Measurements from ENCODE around the gene RRAGD. TPM values are rescaled to one million over a fixed set of nuclear protein-coding genes. Genes with fewer than 3 reads are reported as not detected.
A peak's percentile ranks its signal among the peaks of the same experiment; 100 is the strongest.

RRAGD gene
- total and polyA plus RNA-seq, 2 experiments from 2014 or later = not detected

DNA sequence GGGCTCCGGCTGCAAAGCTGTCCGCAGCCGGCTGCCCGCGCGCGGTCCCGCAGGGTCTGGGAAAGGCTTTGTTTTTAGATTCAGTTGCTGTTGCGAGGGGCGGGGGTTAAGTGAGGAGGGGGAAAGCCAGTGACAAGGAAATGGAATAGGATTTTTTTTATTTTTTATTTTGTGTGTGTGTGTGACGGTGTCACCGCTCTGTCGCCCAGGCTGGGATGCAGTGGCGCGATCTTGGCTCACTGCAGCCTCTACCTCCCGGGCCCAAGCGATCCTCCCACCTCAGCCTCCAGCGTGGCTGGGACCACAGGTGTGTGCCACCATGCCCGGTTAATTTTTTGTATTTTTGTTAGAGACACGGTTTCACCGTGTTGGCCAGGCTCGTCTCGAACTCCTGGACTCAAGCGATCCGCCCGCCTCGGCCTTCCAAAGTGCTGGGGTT lies 58.9 kb downstream of the RRAGD start:
- in situ Hi-C loops (cut with MboI) = loop anchor here (25.0 kb wide), 1 partner anchor 366 kb away; no protein-coding TSS in a partner anchor
- H4K20me1 ChIP-seq (ENCODE audit: insufficient read depth) = 0 out of 2 replicates have a peak, but pooled peaks cover 12% of the 10 kb centered on the region
- H3K9ac ChIP-seq = peak overlapping the region; percentile 99
- no peaks in the 10 kb centered on the region for H3K9me2 ChIP-seq (ENCODE audit: insufficient read depth)
- TF ChIP-seq EZH2 (IDR thresholded peaks at IDR 0.05; ENCODE audit: insufficient read depth, poor library complexity, severe bottlenecking) (no peak), EZH2phosphoT487 (IDR thresholded peaks at IDR 0.05; ENCODE audit: insufficient read depth, low read depth) (no peak)
- peak overlapping the region; percentile 80 for H3K4me2 ChIP-seq (ENCODE audit: unreplicated experiment)
- H3K27me3 ChIP-seq (replicated peaks; ENCODE audit: insufficient read depth) = no peaks in the 10 kb centered on the region
- WGBS, 2 experiments (ENCODE audit: low coverage in 1 of 2, low lambda C conversion rate in 2 of 2, missing lambda C conversion rate in 2 of 2) = 25 to 28% methylated on average over 23 to 27 of the region's 27 CpGs
- no peak for DNase-seq
- peaks cover 21% of the 10 kb centered on the region for H3K4me1 ChIP-seq (ENCODE audit: insufficient read depth)
- H2AFZ ChIP-seq = peak overlapping the region; percentile 74
- peaks cover 23% of the 10 kb centered on the region for H3F3A ChIP-seq (ENCODE audit: insufficient read depth)
- H3K79me2 ChIP-seq (ENCODE audit: insufficient read depth) = peaks cover 43% of the 10 kb centered on the region
- H3K27ac ChIP-seq = peak overlapping the region; percentile 96
- no peaks in the 10 kb centered on the region for H3K36me3 ChIP-seq (ENCODE audit: low read depth)
- no peaks in the 10 kb centered on the region for H3K9me3 ChIP-seq (ENCODE audit: low read depth)
- H3K4me3 ChIP-seq = peak overlapping the region; percentile 96

DNA sequence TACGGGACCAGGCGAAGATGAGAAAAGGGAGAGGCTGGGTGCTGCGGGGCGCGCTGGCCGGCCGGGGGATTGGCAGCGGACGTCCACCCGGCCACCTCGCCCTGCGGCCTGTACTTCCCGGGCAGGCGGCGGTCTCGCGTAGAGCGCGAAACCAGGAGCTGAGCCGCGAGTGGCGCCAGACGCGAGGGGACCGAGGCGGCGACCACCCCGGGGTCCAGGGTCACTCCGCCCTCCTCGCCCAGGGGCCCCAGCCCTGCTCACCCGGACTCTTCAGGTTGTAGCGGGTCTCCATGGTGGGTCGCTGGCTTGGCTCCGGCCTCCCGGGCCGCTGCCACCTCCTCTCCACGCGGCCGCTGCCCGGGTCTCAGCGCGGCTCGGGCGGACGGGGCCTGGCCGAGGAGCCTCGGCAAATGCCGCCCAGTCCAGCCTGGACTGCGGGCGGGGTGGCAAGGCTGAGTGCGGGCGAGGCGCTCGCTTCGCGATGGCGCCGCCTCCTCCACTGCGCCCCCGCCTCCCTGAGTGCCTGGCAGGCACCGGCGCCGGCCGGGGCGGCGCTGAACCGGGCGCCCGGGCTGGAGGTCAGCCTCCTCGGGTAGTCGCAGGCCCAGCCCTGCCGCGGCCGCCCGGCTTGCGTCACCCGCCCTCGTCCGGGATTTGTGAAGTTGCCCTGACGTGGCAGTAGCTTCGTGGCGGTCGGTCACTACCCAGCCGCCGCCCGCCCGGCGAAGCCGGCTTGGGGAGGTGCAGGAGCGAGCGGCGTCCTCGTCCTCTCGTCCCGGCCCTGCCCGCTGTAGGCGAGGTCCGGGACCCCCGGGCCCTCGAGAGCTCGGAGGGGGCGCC lies 59.6 kb downstream of the RRAGD start, which contains the start of gene UBE2J1:
Gene UBE2J1, minus strand, starts transcription at position 445 of the 840 bp plus-strand sequence. Its CDS starts 153 bp downstream, at position 292.
- 1% methylated on average over 80 to 83 of the region's 102 CpGs for WGBS, 2 experiments (ENCODE audit: low coverage in 1 of 2, low lambda C conversion rate in 2 of 2, missing lambda C conversion rate in 2 of 2)
- in situ Hi-C loops (cut with MboI) = loop anchor here (25.0 kb wide), 1 partner anchor 365 kb away; no protein-coding TSS in a partner anchor

GRCh38 chr6:89351671-89352277 lies 60.3 kb downstream of the RRAGD start:
- peaks cover 34% of the 10 kb centered on the region for H3K4me1 ChIP-seq (ENCODE audit: insufficient read depth)
- H3K36me3 ChIP-seq (ENCODE audit: low read depth) = no peaks in the 10 kb centered on the region
- no peaks in the 10 kb centered on the region for H3K9me3 ChIP-seq (ENCODE audit: low read depth)
- H3K79me2 ChIP-seq (ENCODE audit: insufficient read depth) = peaks cover 57% of the 10 kb centered on the region
- peaks cover 28% of the 10 kb centered on the region for H3F3A ChIP-seq (ENCODE audit: insufficient read depth)
- H3K9me2 ChIP-seq (ENCODE audit: insufficient read depth) = no peaks in the 10 kb centered on the region
- H3K9ac ChIP-seq = peak overlapping the region; percentile 99
- H3K4me2 ChIP-seq (ENCODE audit: unreplicated experiment) = peak overlapping the region; percentile 95
- TF ChIP-seq EZH2phosphoT487 (IDR thresholded peaks at IDR 0.05; ENCODE audit: insufficient read depth, low read depth) (no peak), EZH2 (IDR thresholded peaks at IDR 0.05; ENCODE audit: insufficient read depth, poor library complexity, severe bottlenecking) (no peak)
- H3K27me3 ChIP-seq (replicated peaks; ENCODE audit: insufficient read depth) = no peaks in the 10 kb centered on the region
- peaks cover 17% of the 10 kb centered on the region; the same call in 1 of the 2 replicates for H4K20me1 ChIP-seq (ENCODE audit: insufficient read depth)
- WGBS, 2 experiments (ENCODE audit: low coverage in 1 of 2, low lambda C conversion rate in 2 of 2, missing lambda C conversion rate in 2 of 2) = 1 to 2% methylated on average over 12 of the region's 12 CpGs
- DNase-seq = peak; percentile 38
- in situ Hi-C loops (cut with MboI) = loop anchor here (25.0 kb wide), 1 partner anchor 364 kb away; no protein-coding TSS in a partner anchor
- peak overlapping the region; percentile 74 for H2AFZ ChIP-seq
- peak overlapping the region; percentile 96 for H3K27ac ChIP-seq
- peak overlapping the region; percentile 96 for H3K4me3 ChIP-seq

More for the DNA sequence above, 59.6 kb downstream of the RRAGD start, which contains the start of gene UBE2J1:
- DNase-seq = peak; percentile 98
- H3K4me1 ChIP-seq (ENCODE audit: insufficient read depth) = peaks cover 28% of the 10 kb centered on the region
- peak within 1 kb of the TSS; percentile 95 for H3K4me2 ChIP-seq (ENCODE audit: unreplicated experiment)
- TF ChIP-seq EZH2phosphoT487 (IDR thresholded peaks at IDR 0.05; ENCODE audit: insufficient read depth, low read depth) (no peak), EZH2 (IDR thresholded peaks at IDR 0.05; ENCODE audit: insufficient read depth, poor library complexity, severe bottlenecking) (no peak)
- H2AFZ ChIP-seq = peak within 1 kb of the TSS; percentile 74
- H3K4me3 ChIP-seq = peak within 1 kb of the TSS; percentile 96
- H3K9ac ChIP-seq = peak within 1 kb of the TSS; percentile 99
- H3K36me3 ChIP-seq (ENCODE audit: low read depth) = no peaks in the 10 kb centered on the region
- H3F3A ChIP-seq (ENCODE audit: insufficient read depth) = peaks cover 28% of the 10 kb centered on the region
- no peaks in the 10 kb centered on the region for H3K27me3 ChIP-seq (replicated peaks; ENCODE audit: insufficient read depth)
- peaks cover 50% of the 10 kb centered on the region for H3K79me2 ChIP-seq (ENCODE audit: insufficient read depth)
- H3K9me2 ChIP-seq (ENCODE audit: insufficient read depth) = no peaks in the 10 kb centered on the region
- no peaks in the 10 kb centered on the region for H3K9me3 ChIP-seq (ENCODE audit: low read depth)
- 0 out of 2 replicates have a peak, but pooled peaks cover 13% of the 10 kb centered on the region for H4K20me1 ChIP-seq (ENCODE audit: insufficient read depth)
- peak within 1 kb of the TSS; percentile 96 for H3K27ac ChIP-seq

All from GM23248 (cell line).